Ovary (tissue), 9 donors: ENCODE data around the gene C2orf76. TPM values are rescaled to one million over a fixed set of nuclear protein-coding genes. Genes with fewer than 3 reads are reported as not detected.

Experiments
- DNase-seq, 5 donors: peaks; one replicate each; pipeline ENCODE4 v3.0.0-alpha.2; 2019 to 2020
- H3K27ac ChIP-seq, 2 donors: fragments of 200-600 bp; one replicate each; pipeline versions ENCODE4 v1.5.1 to v1.8.0; 2019 to 2022
- H3K27me3 ChIP-seq: fragments of 200-600 bp; one replicate; pipeline ENCODE4 v1.8.0; 2022
- H3K36me3 ChIP-seq: fragments of 200-600 bp; sonication (generic); one replicate; pipeline ENCODE4 v1.5.1; 2019
- H3K4me1 ChIP-seq: one replicate; pipeline ENCODE4 v1.8.1; 2013; ENCODE audit warnings: mild to moderate bottlenecking, moderate library complexity; ENCODE audit not compliant: insufficient read depth
- H3K4me3 ChIP-seq: fragments of 200-600 bp; sonication (generic); one replicate; pipeline ENCODE4 v1.5.1; 2017
- H3K9me3 ChIP-seq, 2 donors: fragments of 200-600 bp in 1 of 2; sonication (generic) in 1 of 2; one replicate each; pipeline versions ENCODE4 v1.5.1 to v1.8.1; 2013 to 2019; ENCODE audit warnings: mild to moderate bottlenecking in 1 of 2, moderate library complexity in 1 of 2
- CTCF ChIP-seq, 3 donors: fragments of 450-650 bp in 2 of 3; fragments of 200-600 bp in 1 of 3; IDR thresholded peaks; one replicate each; pipeline versions ENCODE4 v1.5.1 to v1.8.0; 2016 to 2022; ENCODE audit warnings: antibody characterized with exemption in 3 of 3, mild to moderate bottlenecking in 1 of 3
- EP300 ChIP-seq: sonication (generic); formaldehyde crosslinking; IDR thresholded peaks from one replicate; pipeline ENCODE4 v1.6.1; 2017; ENCODE audit warnings: antibody characterized with exemption
- POLR2A ChIP-seq: fragments of 450-650 bp; IDR thresholded peaks from one replicate; pipeline ENCODE4 v1.6.1; 2017; ENCODE audit warnings: antibody characterized with exemption, mild to moderate bottlenecking, moderate library complexity
- WGBS, 3 donors: extraction: QIAGEN DNeasy Blood & Tissue Kit in 1 of 3; methylation state at CpG; one replicate each; pipeline versions ENCODE4 v1.1.5 to v1.1.7; 2013 to 2017; 5-methylcytosine and 5-hydroxymethylcytosine counted together
- intact Hi-C, 4 donors: fragments of 100-400 bp; cut with DNase I; formaldehyde crosslinking; loops; one replicate each; pipeline versions ENCODE4 v1.11.0 to v1.15.1; 2022 to 2023
- polyA plus RNA-seq, 2 donors: library from polyadenylated mRNA; stranded (reverse); fragments of 200-250 nt in 1 of 2; fragments of 350-450 nt in 1 of 2; fragmentation: Illumina TruSeq in 1 of 2; extraction: RNeasy Lipid Tissue Mini Kit (QIAGEN cat#74804) in 1 of 2; gene quantifications; one replicate each; pipeline ENCODE4 v1.2.3, GENCODE V29; 2013 to 2014
- total RNA-seq, 7 donors: library from RNA; depleted of rRNA in 2 of 7; stranded (reverse); fragments of >200 nt in 2 of 7; fragmentation: NEBNext Ultra II Directional in 3 of 7; extraction: Animal tissue kit (Norgen Biotek cat#: 25700) in 3 of 7; gene quantifications; one replicate each; pipeline versions ENCODE4 v1.1.0 to v1.2.4, GENCODE V29; 2016 to 2023
- donor health status: DM: no; HTN: no; CAD: no; lungs with moderate emphysema.
- donor health status: DM: no; HTN: no; CAD: no.
- donor health status: Bipolar disorder and iron deficiency.
- donor health status: DM: yes; HTN: yes; CAD: no.
- donor health status: DM: no; HTN: no; CAD: no.
- donor health status: DM: yes; HTN: yes; CAD: no.

The C2orf76 gene
- total and polyA plus RNA-seq, 9 donors, result 12.0 to 24.1 (median 14.1) TPM

GRCh38 chr2:119402645-119403560 is 36.3 kb upstream of the C2orf76 start:
- Histone ChIP-seq H3K36me3 (no peaks in the 10 kb centered on the region), H3K27ac (no peak overlapping the region), H3K27me3 (no peaks in the 10 kb centered on the region), H3K9me3 (no peaks in the 10 kb centered on the region), H3K4me3 (no peak overlapping the region), H3K4me1 (no peaks in the 10 kb centered on the region)
- no peak for TF ChIP-seq POLR2A
- TF ChIP-seq CTCF (IDR thresholded peaks at IDR 0.05), result no peak
- no peak for TF ChIP-seq EP300
- DNase-seq, result peak in 1 of 5 donors; percentile 21
- 65 to 70% (median 69%) methylated on average over 10 of the region's 10 CpGs for WGBS, 3 donors
- intact Hi-C loops, result loop anchor here in 2 of 4 donors (10.0 kb wide), 2 partner anchors 242 to 262 kb away; no protein-coding TSS in a partner anchor

GRCh38 chr2:119402106-119402505 is 35.5 kb upstream of the C2orf76 start:
- no peaks in the 10 kb centered on the region for H3K36me3 ChIP-seq
- no peaks in the 10 kb centered on the region for H3K27me3 ChIP-seq
- H3K4me3 ChIP-seq, result no peak overlapping the region
- H3K27ac ChIP-seq, result no peak overlapping the region
- 82 to 84% (median 83%) methylated on average over 5 of the region's 5 CpGs for WGBS, 3 donors
- intact Hi-C loops, result loop anchor here in 2 of 4 donors (10.0 kb wide), 2 partner anchors 243 to 263 kb away; no protein-coding TSS in a partner anchor
- H3K9me3 ChIP-seq, result no peaks in the 10 kb centered on the region
- DNase-seq, result no peak
- TF ChIP-seq CTCF (IDR thresholded peaks at IDR 0.05), result no peak
- TF ChIP-seq EP300, result no peak
- TF ChIP-seq POLR2A, result no peak
- H3K4me1 ChIP-seq, result no peaks in the 10 kb centered on the region

- TF ChIP-seq POLR2A (no peak), CTCF (IDR thresholded peaks at IDR 0.05) (no peak), EP300 (no peak)
- H3K27ac ChIP-seq, result no peak overlapping the region
- no peaks in the 10 kb centered on the region for H3K27me3 ChIP-seq
- H3K36me3 ChIP-seq, result no peaks in the 10 kb centered on the region
- DNase-seq, result no peak
- H3K9me3 ChIP-seq, result no peaks in the 10 kb centered on the region
- H3K4me1 ChIP-seq, result no peaks in the 10 kb centered on the region
- intact Hi-C loops, result no loop called here
- no peak overlapping the region for H3K4me3 ChIP-seq
- 91 to 95% (median 94%) methylated on average over 6 of the region's 6 CpGs for WGBS, 3 donors
Observed at GRCh38 chr2:119397196-119397595, 30.6 kb upstream of the C2orf76 start.

GRCh38 chr2:119393971-119394748 is 27.5 kb upstream of the C2orf76 start:
- Histone ChIP-seq H3K4me3 (no peak overlapping the region), H3K4me1 (peaks cover 4% of the 10 kb centered on the region), H3K27ac (no peak overlapping the region), H3K27me3 (no peaks in the 10 kb centered on the region), H3K36me3 (no peaks in the 10 kb centered on the region), H3K9me3 (no peaks in the 10 kb centered on the region)
- TF ChIP-seq EP300 (no peak), CTCF (IDR thresholded peaks at IDR 0.05) (no peak), POLR2A (no peak)
- WGBS, 3 donors, result 90 to 95% (median 94%) methylated on average over 3 of the region's 3 CpGs
- no peak for DNase-seq
- intact Hi-C loops, result no loop called here
